GM21529 (cell line): ENCODE data around the gene FAM13A.
"Not testable (repeated sequence)": the region's sequence is repeated elsewhere in the genome, so short reads cannot be mapped to it uniquely, and the experiment has no call there.

Source experiments
- ATAC-seq: cut with Tn5 transposase; IDR thresholded peaks from one replicate; pipeline ENCODE4 v1.9.1; 2021; ENCODE audit not compliant: unreplicated experiment

Gene FAM13A

GRCh38 chr4:89056953-89057398 lies at the start of gene FAM13A:
TSS of gene FAM13A (minus strand) at chr4:89057185. CDS start at chr4:89056964, 221 bp downstream.
- ATAC-seq: no peak

GRCh38 chr4:89105726-89106125 lies 48.7 kb upstream of the FAM13A start:
- ATAC-seq: no peak

GRCh38 chr4:89101256-89102161 lies 44.5 kb upstream of the FAM13A start:
- ATAC-seq: peak; percentile 92

GRCh38 chr4:89100853-89101252 lies 43.9 kb upstream of the FAM13A start:
- peak; percentile 13 for ATAC-seq

- no peak for ATAC-seq
These were observed 42.5 kb upstream of the FAM13A start for GRCh38 chr4:89099471-89099870.

GRCh38 chr4:89099034-89099433 lies 42.0 kb upstream of the FAM13A start:
- ATAC-seq: no peak

GRCh38 chr4:89078300-89078699 lies 21.3 kb upstream of the FAM13A start:
- ATAC-seq: no peak

- no peak for ATAC-seq
These were observed 20.8 kb upstream of the FAM13A start for GRCh38 chr4:89077761-89078160.

GRCh38 chr4:89072921-89073320 lies 15.9 kb upstream of the FAM13A start:
- ATAC-seq: no peak

GRCh38 chr4:89071311-89071710 lies 14.3 kb upstream of the FAM13A start:
- no peak for ATAC-seq

- ATAC-seq: no peak
These were observed 13.1 kb upstream of the FAM13A start for GRCh38 chr4:89070041-89070440.

GRCh38 chr4:89069481-89069880 lies 12.5 kb upstream of the FAM13A start:
- ATAC-seq: peak; percentile 85

- ATAC-seq: no peak
These were observed 10.4 kb upstream of the FAM13A start for GRCh38 chr4:89067417-89067816.

GRCh38 chr4:89064848-89065247 lies 7.9 kb upstream of the FAM13A start:
- ATAC-seq: no peak

- ATAC-seq: not testable (repeated sequence)
These were observed 859 bp upstream of the FAM13A start for GRCh38 chr4:89057844-89058243.

GRCh38 chr4:89056292-89056952 lies 563 bp downstream of the FAM13A start:
- ATAC-seq: no peak

GRCh38 chr4:89055157-89056080 lies 1.6 kb downstream of the FAM13A start:
- no peak for ATAC-seq

GRCh38 chr4:89054627-89055026 lies 2.4 kb downstream of the FAM13A start:
- no peak for ATAC-seq

- ATAC-seq: no peak
These were observed 7.1 kb downstream of the FAM13A start for GRCh38 chr4:89049853-89050252.

- no peak for ATAC-seq
These were observed 7.9 kb downstream of the FAM13A start for GRCh38 chr4:89048906-89049601.
